Mucosa of rectum (tissue), 2 donors: Measurements from ENCODE around the gene KCNIP3.

Experiments
- H3K27ac ChIP-seq, 2 donors: one replicate each; pipeline ENCODE4 v1.7.0; 2013; ENCODE audit warnings: inconsistent platforms in 2 of 2, low read depth in 2 of 2, low read length in 2 of 2
- H3K27me3 ChIP-seq, 2 donors: one replicate each; pipeline ENCODE4 v1.7.0; 2013; ENCODE audit warnings: low read length in 2 of 2; ENCODE audit not compliant: control insufficient read depth in 2 of 2, insufficient read depth in 2 of 2
- H3K36me3 ChIP-seq, 2 donors: one replicate each; pipeline ENCODE4 v1.7.0; 2013; ENCODE audit warnings: low read length in 2 of 2; ENCODE audit not compliant: control insufficient read depth in 2 of 2, insufficient read depth in 2 of 2
- H3K4me1 ChIP-seq, 2 donors: one replicate each; pipeline ENCODE4 v1.7.0; 2013; ENCODE audit warnings: low read length in 2 of 2, mild to moderate bottlenecking in 1 of 2; ENCODE audit not compliant: control insufficient read depth in 2 of 2, insufficient read depth in 2 of 2
- H3K4me3 ChIP-seq, 2 donors: one replicate each; pipeline ENCODE4 v1.7.0; 2013; ENCODE audit warnings: low read length in 2 of 2
- H3K9ac ChIP-seq, 2 donors: one replicate each; pipeline ENCODE4 v1.7.0; 2013; ENCODE audit warnings: low read length in 2 of 2, low read depth in 1 of 2, mild to moderate bottlenecking in 1 of 2
- H3K9me3 ChIP-seq, 2 donors: one replicate each; pipeline ENCODE4 v1.7.0; 2013; ENCODE audit warnings: low read length in 2 of 2; ENCODE audit not compliant: control insufficient read depth in 2 of 2
- donor health status: healthy.
- donor health status: Normal muscosa, but diverticular disease.

The KCNIP3 gene

GRCh38 chr2:95281786-95282185, 15.4 kb upstream of the KCNIP3 start:
- H3K27ac ChIP-seq: no peak overlapping the region
- H3K4me1 ChIP-seq: peaks cover 11% of the 10 kb centered on the region in 2 donors
- no peaks in the 10 kb centered on the region for H3K9me3 ChIP-seq

GRCh38 chr2:95282458-95282857, 14.7 kb upstream of the KCNIP3 start:
- peaks cover 4 to 5% of the 10 kb centered on the region in 2 donors for H3K4me1 ChIP-seq
- H3K27ac ChIP-seq: no peak overlapping the region
- no peaks in the 10 kb centered on the region for H3K27me3 ChIP-seq
- H3K4me3 ChIP-seq: no peak overlapping the region
- no peaks in the 10 kb centered on the region for H3K9me3 ChIP-seq
- H3K36me3 ChIP-seq: peaks cover 15 to 17% of the 10 kb centered on the region in 2 donors
- H3K9ac ChIP-seq: no peak overlapping the region

More at GRCh38 chr2:95281786-95282185, 15.4 kb upstream of the KCNIP3 start:
- Histone ChIP-seq H3K9ac (no peak overlapping the region), H3K27me3 (no peaks in the 10 kb centered on the region), H3K4me3 (no peak overlapping the region), H3K36me3 (peaks cover 14 to 17% of the 10 kb centered on the region in 2 donors)

- Histone ChIP-seq H3K9ac (no peak overlapping the region), H3K4me1 (no peaks in the 10 kb centered on the region), H3K4me3 (no peak overlapping the region), H3K27me3 (no peaks in the 10 kb centered on the region), H3K27ac (no peak overlapping the region), H3K36me3 (peaks cover 17 to 20% of the 10 kb centered on the region in 2 donors), H3K9me3 (no peaks in the 10 kb centered on the region)
Measured at GRCh38 chr2:95283562-95283961, 13.6 kb upstream of the KCNIP3 start.

GRCh38 chr2:95284886-95285541, 12.1 kb upstream of the KCNIP3 start:
- H3K4me3 ChIP-seq: no peak overlapping the region
- no peak overlapping the region for H3K9ac ChIP-seq
- H3K27me3 ChIP-seq: no peaks in the 10 kb centered on the region
- H3K27ac ChIP-seq: no peak overlapping the region
- H3K9me3 ChIP-seq: no peaks in the 10 kb centered on the region
- peaks cover 17 to 20% of the 10 kb centered on the region in 2 donors for H3K36me3 ChIP-seq
- no peaks in the 10 kb centered on the region for H3K4me1 ChIP-seq

DNA sequence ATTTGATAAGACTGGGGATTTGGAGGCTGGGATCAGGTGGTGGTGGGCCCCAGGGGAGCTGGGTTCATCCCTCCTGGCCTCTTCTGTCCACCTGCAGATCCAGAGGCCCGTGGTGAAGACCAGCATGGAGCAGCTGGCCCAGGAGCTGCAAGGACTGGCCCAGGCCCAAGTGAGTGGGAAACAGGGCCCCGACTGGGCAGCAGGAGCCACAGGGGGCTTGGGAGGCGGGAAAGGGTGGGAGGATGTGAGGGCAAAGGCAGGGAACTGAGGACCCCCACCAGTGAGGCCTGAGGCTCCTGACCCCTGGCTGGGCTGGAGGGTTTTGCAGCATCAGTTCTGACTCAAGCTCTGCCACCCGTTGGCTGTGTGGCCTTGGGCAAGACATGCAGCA, 11.6 kb upstream of the KCNIP3 start:
- H3K4me1 ChIP-seq: no peaks in the 10 kb centered on the region
- no peak overlapping the region for H3K27ac ChIP-seq
- no peak overlapping the region for H3K4me3 ChIP-seq
- no peaks in the 10 kb centered on the region for H3K27me3 ChIP-seq
- no peak overlapping the region for H3K9ac ChIP-seq
- H3K36me3 ChIP-seq: peaks cover 12 to 23% of the 10 kb centered on the region in 2 donors
- H3K9me3 ChIP-seq: peaks cover 0 to 1% of the 10 kb centered on the region in 2 donors

DNA sequence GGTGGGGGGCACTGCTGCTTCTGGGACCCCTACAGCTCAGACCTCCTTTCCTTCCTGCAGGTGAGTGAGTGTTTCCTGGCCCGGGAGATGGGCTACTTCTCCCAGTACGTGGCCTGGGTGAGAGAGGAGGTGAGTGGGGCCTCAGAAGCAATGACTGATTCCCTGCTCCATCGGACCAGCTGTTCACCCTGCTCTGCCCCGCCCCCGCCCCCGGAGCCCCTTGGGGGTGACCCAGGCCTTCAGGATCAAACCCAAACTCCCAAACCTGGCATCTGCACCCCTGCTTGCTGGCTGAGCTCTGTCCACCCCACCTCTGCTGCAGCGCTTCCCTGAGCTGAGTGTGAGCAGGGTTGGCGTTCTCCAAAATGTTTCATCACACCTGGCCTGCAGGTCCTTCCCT, 9.8 kb upstream of the KCNIP3 start:
- Histone ChIP-seq H3K4me1 (no peaks in the 10 kb centered on the region), H3K36me3 (peaks cover 11 to 22% of the 10 kb centered on the region in 2 donors), H3K27me3 (no peaks in the 10 kb centered on the region), H3K27ac (no peak overlapping the region), H3K9me3 (peaks cover 0 to 3% of the 10 kb centered on the region in 2 donors), H3K4me3 (no peak overlapping the region), H3K9ac (no peak overlapping the region)

- no peak overlapping the region for H3K9ac ChIP-seq
- no peak overlapping the region for H3K27ac ChIP-seq
- H3K36me3 ChIP-seq: peaks cover 9 to 17% of the 10 kb centered on the region in 2 donors
Measured at GRCh38 chr2:95287806-95288205, 9.3 kb upstream of the KCNIP3 start.

DNA sequence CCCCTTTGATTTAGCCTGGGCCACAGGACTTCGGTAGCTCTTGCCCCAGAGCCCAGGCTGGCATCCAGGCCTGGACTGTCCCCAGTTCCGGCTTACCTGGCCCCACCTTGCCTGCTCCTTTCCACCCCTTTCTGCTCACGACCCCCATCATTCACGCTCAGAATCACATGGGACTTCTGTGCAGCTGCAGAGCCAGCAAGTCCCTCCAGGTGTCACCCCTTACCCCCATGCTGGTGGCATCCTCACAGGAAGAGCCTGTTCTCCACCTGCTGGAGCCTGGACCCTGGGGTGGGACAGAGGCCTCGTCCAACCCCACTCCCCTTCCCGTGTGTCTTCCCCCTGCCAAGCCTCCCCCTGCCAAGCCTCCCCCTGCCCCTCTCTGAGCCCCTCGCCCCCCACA, 7.9 kb upstream of the KCNIP3 start:
- peaks cover 0 to 3% of the 10 kb centered on the region in 2 donors for H3K9me3 ChIP-seq
- no peak overlapping the region for H3K4me3 ChIP-seq
- peaks cover 2 to 14% of the 10 kb centered on the region in 2 donors for H3K36me3 ChIP-seq
- H3K27ac ChIP-seq: no peak overlapping the region
- no peaks in the 10 kb centered on the region for H3K4me1 ChIP-seq
- H3K9ac ChIP-seq: no peak overlapping the region
- H3K27me3 ChIP-seq: no peaks in the 10 kb centered on the region

More at GRCh38 chr2:95287806-95288205, 9.3 kb upstream of the KCNIP3 start:
- Histone ChIP-seq H3K4me3 (no peak overlapping the region), H3K9me3 (peaks cover 0 to 3% of the 10 kb centered on the region in 2 donors), H3K27me3 (no peaks in the 10 kb centered on the region), H3K4me1 (no peaks in the 10 kb centered on the region)

DNA sequence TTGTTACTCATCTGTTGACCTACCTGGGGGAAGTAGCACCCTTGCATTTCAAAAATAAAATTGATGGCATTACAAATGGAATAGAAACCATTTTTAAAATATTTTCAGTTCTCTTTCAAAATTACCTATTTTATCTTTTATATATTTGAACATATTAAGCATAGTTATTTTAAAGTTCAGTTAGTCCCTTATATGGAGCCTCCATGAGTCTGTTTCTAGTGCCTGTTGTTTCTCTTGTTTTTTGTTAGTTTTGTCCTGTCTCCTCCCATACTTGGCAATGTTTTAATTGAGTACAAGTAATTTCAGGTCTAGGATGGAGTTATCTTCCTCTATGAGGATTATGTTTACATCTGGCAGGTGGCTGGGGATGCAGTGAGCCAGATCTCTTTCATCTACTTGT, 5.9 kb upstream of the KCNIP3 start:
- Histone ChIP-seq H3K27ac (no peak overlapping the region), H3K27me3 (no peaks in the 10 kb centered on the region), H3K9me3 (peaks cover 0 to 3% of the 10 kb centered on the region in 2 donors), H3K36me3 (peaks cover 0 to 14% of the 10 kb centered on the region in 2 donors), H3K4me1 (no peaks in the 10 kb centered on the region), H3K4me3 (no peak overlapping the region), H3K9ac (no peak overlapping the region)

GRCh38 chr2:95292623-95293260, 4.4 kb upstream of the KCNIP3 start:
- H3K4me1 ChIP-seq: peaks cover 0 to 1% of the 10 kb centered on the region in 2 donors
- no peak overlapping the region for H3K4me3 ChIP-seq
- no peaks in the 10 kb centered on the region for H3K27me3 ChIP-seq
- H3K9me3 ChIP-seq: peaks cover 0 to 3% of the 10 kb centered on the region in 2 donors
- no peak overlapping the region for H3K9ac ChIP-seq
- H3K27ac ChIP-seq: no peak overlapping the region
- H3K36me3 ChIP-seq: peaks cover 0 to 8% of the 10 kb centered on the region in 2 donors
